Measurements from ENCODE around the gene PPP1R1C.

DNA sequence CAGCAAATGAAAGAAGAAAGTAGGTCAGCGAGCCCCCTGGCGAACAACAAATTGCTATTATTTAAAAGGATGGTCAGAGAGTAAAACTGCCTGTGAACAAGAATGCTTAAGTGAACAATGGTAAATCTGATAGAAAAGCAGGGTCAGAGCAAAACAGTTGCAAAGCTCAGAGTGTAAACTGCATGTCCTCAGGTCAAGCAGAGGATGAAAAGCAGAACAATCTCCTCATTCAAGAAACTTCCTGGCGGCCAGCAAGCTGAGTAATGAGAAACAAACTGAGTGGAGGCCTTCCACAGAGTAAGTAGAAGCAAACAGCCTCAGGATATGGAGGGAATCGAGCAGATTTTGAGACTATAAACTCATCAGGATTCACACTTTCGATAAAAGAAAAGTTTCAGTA is 117.9 kb downstream of the PPP1R1C start:
- TF ChIP-seq, protein P1, sequence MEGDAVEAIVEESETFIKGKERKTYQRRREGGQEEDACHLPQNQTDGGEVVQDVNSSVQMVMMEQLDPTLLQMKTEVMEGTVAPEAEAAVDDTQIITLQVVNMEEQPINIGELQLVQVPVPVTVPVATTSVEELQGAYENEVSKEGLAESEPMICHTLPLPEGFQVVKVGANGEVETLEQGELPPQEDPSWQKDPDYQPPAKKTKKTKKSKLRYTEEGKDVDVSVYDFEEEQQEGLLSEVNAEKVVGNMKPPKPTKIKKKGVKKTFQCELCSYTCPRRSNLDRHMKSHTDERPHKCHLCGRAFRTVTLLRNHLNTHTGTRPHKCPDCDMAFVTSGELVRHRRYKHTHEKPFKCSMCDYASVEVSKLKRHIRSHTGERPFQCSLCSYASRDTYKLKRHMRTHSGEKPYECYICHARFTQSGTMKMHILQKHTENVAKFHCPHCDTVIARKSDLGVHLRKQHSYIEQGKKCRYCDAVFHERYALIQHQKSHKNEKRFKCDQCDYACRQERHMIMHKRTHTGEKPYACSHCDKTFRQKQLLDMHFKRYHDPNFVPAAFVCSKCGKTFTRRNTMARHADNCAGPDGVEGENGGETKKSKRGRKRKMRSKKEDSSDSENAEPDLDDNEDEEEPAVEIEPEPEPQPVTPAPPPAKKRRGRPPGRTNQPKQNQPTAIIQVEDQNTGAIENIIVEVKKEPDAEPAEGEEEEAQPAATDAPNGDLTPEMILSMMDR (IDR thresholded peaks at IDR 0.05): no peak
- no peak for TF ChIP-seq POLR2A (IDR thresholded peaks at IDR 0.05)

All from vagina (tissue), 2 donors.